Neural cell (in vitro differentiated cells): ENCODE results near the gene BCL2L12. TPM values are rescaled to one million over a fixed set of nuclear protein-coding genes. Genes with fewer than 3 reads are reported as not detected.

Source experiments
- H2AFZ ChIP-seq: fragments of 200-600, 300-800 bp; sonication (generic), shearing (Covaris generic); 2 replicates; pipeline ENCODE4 v1.6.0; 2014; ENCODE audit warnings: low read depth, mild to moderate bottlenecking, antibody characterized with exemption, low read length, moderate library complexity
- H3F3A ChIP-seq: fragments of 200-600 bp; shearing (Covaris generic); 2 replicates; pipeline ENCODE4 v1.6.1; 2016; ENCODE audit warnings: mild to moderate bottlenecking, moderate library complexity, mixed read lengths, antibody characterized with exemption, low read length; ENCODE audit not compliant: insufficient read depth, poor library complexity, severe bottlenecking
- H3K27ac ChIP-seq: fragments of 200-600, 300-800 bp; sonication (generic), shearing (Covaris generic); 2 replicates; pipeline ENCODE4 v1.5.1; 2014; ENCODE audit warnings: mild to moderate bottlenecking, low read length, moderate library complexity
- H3K27me3 ChIP-seq: fragments of 300-800, 200-600 bp; sonication (generic), shearing (Covaris generic); 2 replicates; pipeline ENCODE4 v1.6.0; 2014; ENCODE audit warnings: mild to moderate bottlenecking, low read depth, low read length, moderate library complexity; ENCODE audit not compliant: insufficient read depth
- H3K36me3 ChIP-seq: fragments of 300-800, 200-600 bp; sonication (generic), shearing (Covaris generic); 2 replicates; pipeline ENCODE4 v1.5.1; 2014; ENCODE audit warnings: mild to moderate bottlenecking, antibody characterized with exemption, low read length, moderate library complexity; ENCODE audit not compliant: insufficient read depth
- H3K4me2 ChIP-seq: fragments of 300-800, 200-600 bp; sonication (generic), shearing (Covaris generic); 2 replicates; pipeline ENCODE4 v1.6.0; 2014; ENCODE audit warnings: mild to moderate bottlenecking, low read length
- H3K4me3 ChIP-seq: fragments of 300-800, 200-600 bp; sonication (generic), shearing (Covaris generic); 2 replicates; pipeline ENCODE4 v1.5.1; 2014; ENCODE audit warnings: mild to moderate bottlenecking, low read length, moderate library complexity
- H3K79me2 ChIP-seq: fragments of 200-600 bp; shearing (Covaris generic); replicated peaks from 2 replicates; pipeline ENCODE4 v1.6.0; 2014; ENCODE audit warnings: mild to moderate bottlenecking, low read length, moderate library complexity; ENCODE audit not compliant: insufficient read depth
- H3K9ac ChIP-seq: fragments of 300-800, 200-600 bp; sonication (generic), shearing (Covaris generic); 2 replicates; pipeline ENCODE4 v1.6.1; 2016; ENCODE audit warnings: mild to moderate bottlenecking, low read length, mixed read lengths
- H3K9me2 ChIP-seq: fragments of 200-600 bp; shearing (Covaris generic); 2 replicates; pipeline ENCODE4 v1.6.1; 2016; ENCODE audit warnings: mild to moderate bottlenecking, low read length, mixed read lengths; ENCODE audit not compliant: insufficient read depth
- H3K9me3 ChIP-seq: fragments of 200-600, 300-800 bp; sonication (generic), shearing (Covaris generic); 2 replicates; pipeline ENCODE4 v1.6.1; 2016; ENCODE audit warnings: mild to moderate bottlenecking, mixed run types, low read length, moderate library complexity, mixed read lengths
- H4K20me1 ChIP-seq: fragments of 200-600 bp; shearing (Covaris generic); 2 replicates; pipeline ENCODE4 v1.6.1; 2016; ENCODE audit warnings: mild to moderate bottlenecking, mixed run types; ENCODE audit not compliant: insufficient read depth
- CTCF ChIP-seq: fragments of 450-650 bp; IDR thresholded peaks from 2 replicates; pipeline ENCODE4 v1.5.1; 2014; ENCODE audit warnings: antibody characterized with exemption, mild to moderate bottlenecking, moderate library complexity; ENCODE audit not compliant: poor library complexity, severe bottlenecking
- EP300 ChIP-seq: fragments of 450-650 bp; conservative IDR thresholded peaks from 2 replicates; pipeline ENCODE4 v1.6.1; 2014; ENCODE audit warnings: antibody characterized with exemption, mild to moderate bottlenecking, moderate library complexity; ENCODE audit not compliant: poor library complexity, severe bottlenecking
- EZH2 ChIP-seq: fragments of 200-600, 300-800 bp; shearing (Covaris generic), sonication (generic); IDR thresholded peaks from 2 replicates; pipeline ENCODE4 v1.6.1; 2014; ENCODE audit warnings: antibody characterized with exemption, low read length, borderline replicate concordance, mild to moderate bottlenecking; ENCODE audit not compliant: insufficient read depth, poor library complexity, severe bottlenecking
- MXI1 ChIP-seq: fragments of 450-650 bp; conservative IDR thresholded peaks from 2 replicates; pipeline ENCODE4 v1.6.1; 2014; ENCODE audit warnings: antibody characterized with exemption, mild to moderate bottlenecking; ENCODE audit not compliant: poor library complexity, severe bottlenecking
- POLR2AphosphoS5 ChIP-seq: IDR thresholded peaks from 2 replicates; pipeline ENCODE4 v1.6.1; 2012
- RAD21 ChIP-seq: fragments of 450-650 bp; conservative IDR thresholded peaks from 2 replicates; pipeline ENCODE4 v1.6.1; 2014; ENCODE audit warnings: antibody characterized with exemption, mild to moderate bottlenecking, moderate library complexity
- REST ChIP-seq: IDR thresholded peaks from 2 replicates; pipeline ENCODE4 v1.6.1; 2012; ENCODE audit warnings: borderline replicate concordance
- SMC3 ChIP-seq: fragments of 450-650 bp; conservative IDR thresholded peaks from 2 replicates; pipeline ENCODE4 v1.6.1; 2014; ENCODE audit warnings: antibody characterized with exemption, mild to moderate bottlenecking, moderate library complexity; ENCODE audit not compliant: poor library complexity
- TAF1 ChIP-seq: IDR thresholded peaks from 2 replicates; pipeline ENCODE4 v1.6.1; 2012; ENCODE audit warnings: low read depth
- polyA plus RNA-seq: library from polyadenylated mRNA; depleted of rRNA; stranded (reverse); fragments of >200 nt; gene quantifications from 2 replicates; pipeline ENCODE4 v1.2.3, GENCODE V29; 2014

Gene BCL2L12
- polyA plus RNA-seq, 1 donor from 2014 or later, result 1.1 TPM

GRCh38 chr19:49691243-49692146, 25.8 kb downstream of the BCL2L12 start:
- no peaks in the 10 kb centered on the region for H3K36me3 ChIP-seq
- TF ChIP-seq TAF1 (no peak), SMC3 (no peak), REST (no peak), RAD21 (peak; percentile 38), EP300 (no peak), CTCF (no peak), MXI1 (peak; percentile 69), POLR2AphosphoS5 (peak; percentile 84), EZH2 (no peak)
- no peaks in the 10 kb centered on the region for H3F3A ChIP-seq
- no peaks in the 10 kb centered on the region for H3K27me3 ChIP-seq
- H3K27ac ChIP-seq, result peak overlapping the region; percentile 99
- peak overlapping the region; percentile 71 for H3K4me3 ChIP-seq
- H2AFZ ChIP-seq, result no peak overlapping the region
- no peaks in the 10 kb centered on the region for H4K20me1 ChIP-seq
- H3K9me2 ChIP-seq, result no peaks in the 10 kb centered on the region
- H3K79me2 ChIP-seq, result peaks cover 21% of the 10 kb centered on the region
- peak overlapping the region; percentile 65 for H3K4me2 ChIP-seq
- peak overlapping the region; percentile 98 for H3K9ac ChIP-seq
- no peaks in the 10 kb centered on the region for H3K9me3 ChIP-seq

GRCh38 chr19:49692147-49692506, 26.4 kb downstream of the BCL2L12 start:
- peaks cover 21% of the 10 kb centered on the region for H3K79me2 ChIP-seq
- no peak overlapping the region for H2AFZ ChIP-seq
- no peak for TF ChIP-seq SMC3
- TF ChIP-seq TAF1, result no peak
- TF ChIP-seq MXI1, result no peak
- no peak for TF ChIP-seq POLR2AphosphoS5
- H4K20me1 ChIP-seq, result no peaks in the 10 kb centered on the region
- H3K9ac ChIP-seq, result peak overlapping the region; percentile 98
- peaks cover 4% of the 10 kb centered on the region for H3K36me3 ChIP-seq
- H3K27ac ChIP-seq, result peak overlapping the region; percentile 99
- H3K4me3 ChIP-seq, result peak overlapping the region; percentile 71
- H3K4me2 ChIP-seq, result peak overlapping the region; percentile 65
- H3K9me2 ChIP-seq, result no peaks in the 10 kb centered on the region
- H3K9me3 ChIP-seq, result no peaks in the 10 kb centered on the region
- no peaks in the 10 kb centered on the region for H3K27me3 ChIP-seq
- H3F3A ChIP-seq, result no peaks in the 10 kb centered on the region
